CD4-positive, alpha-beta memory T cell (primary cell): ENCODE data around the gene OIT3. TPM values are rescaled to one million over a fixed set of nuclear protein-coding genes. Genes with fewer than 3 reads are reported as not detected.

Experiments
- CTCF ChIA-PET: fragments of 350-600 bp; sonication (Branson Sonifier 250); formaldehyde crosslinking; loops from one replicate; lab custom pipeline; 2021; ENCODE audit warnings: inconsistent platforms; ENCODE audit not compliant: partially characterized antibody; lab: Charles Lee
- POLR2A ChIA-PET: fragments of 350-600 bp; sonication (Branson Sonifier 250); formaldehyde crosslinking; loops from one replicate; lab custom pipeline; 2021; ENCODE audit not compliant: partially characterized antibody; lab: Charles Lee
- DNase-seq, 5 donors: peaks; one replicate each; pipeline versions ENCODE4 v3.0.0 to v3.0.0-alpha.2; 2020 to 2022; ENCODE audit warnings: mixed read lengths in 1 of 5
- H3K27ac ChIP-seq: one replicate; pipeline ENCODE4 v1.7.0; 2013; ENCODE audit warnings: low read depth, low read length
- H3K27me3 ChIP-seq: 2 replicates; pipeline ENCODE4 v1.7.0; 2013; ENCODE audit warnings: mild to moderate bottlenecking, low read length, moderate library complexity; ENCODE audit not compliant: insufficient read depth
- H3K36me3 ChIP-seq: 2 replicates; pipeline ENCODE4 v1.7.0; 2013; ENCODE audit warnings: mild to moderate bottlenecking, low read length, moderate library complexity; ENCODE audit not compliant: insufficient read depth
- H3K4me1 ChIP-seq: 2 replicates; pipeline ENCODE4 v1.7.0; 2013; ENCODE audit warnings: mild to moderate bottlenecking, low read length, moderate library complexity; ENCODE audit not compliant: insufficient read depth
- H3K4me3 ChIP-seq, 2 donors: one replicate each; pipeline ENCODE4 v1.7.0; 2013; ENCODE audit warnings: low read length in 2 of 2, mild to moderate bottlenecking in 1 of 2
- H3K9me3 ChIP-seq, 2 donors: one replicate each; pipeline ENCODE4 v1.7.0; 2013; ENCODE audit warnings: low read length in 2 of 2, control low read depth in 1 of 2; ENCODE audit not compliant: control insufficient read depth in 1 of 2
- H3K27ac Mint-ChIP-seq, 7 donors: one replicate each; pipeline ENCODE4 v1.8.0; 2020 to 2021; ENCODE audit warnings: mixed read lengths in 7 of 7, mild to moderate bottlenecking in 6 of 7, inconsistent platforms in 3 of 7, moderate library complexity in 3 of 7
- H3K27me3 Mint-ChIP-seq, 2 donors: one replicate each; pipeline ENCODE4 v1.8.0; 2020 to 2021; ENCODE audit warnings: mixed read lengths in 2 of 2
- H3K36me3 Mint-ChIP-seq, 2 donors: one replicate each; pipeline ENCODE4 v1.8.0; 2020 to 2021; ENCODE audit warnings: mixed read lengths in 2 of 2, inconsistent platforms in 1 of 2, mild to moderate bottlenecking in 1 of 2
- H3K4me1 Mint-ChIP-seq, 4 donors: one replicate each; pipeline ENCODE4 v1.8.0; 2020 to 2021; ENCODE audit warnings: mixed read lengths in 4 of 4, mild to moderate bottlenecking in 1 of 4
- H3K4me3 Mint-ChIP-seq, 8 donors: one replicate each; pipeline ENCODE4 v1.8.0; 2020 to 2021; ENCODE audit warnings: mixed read lengths in 8 of 8, mild to moderate bottlenecking in 7 of 8, moderate library complexity in 6 of 8, inconsistent platforms in 3 of 8
- H3K9me3 Mint-ChIP-seq, 8 donors: one replicate each; pipeline ENCODE4 v1.8.0; 2020 to 2021; ENCODE audit warnings: mixed read lengths in 8 of 8, mild to moderate bottlenecking in 5 of 8, inconsistent platforms in 3 of 8, moderate library complexity in 1 of 8
- intact Hi-C: fragments of 100-400 bp; cut with micrococcal nuclease; formaldehyde crosslinking; loops from one replicate; pipeline ENCODE4 v1.15.1; 2023
- polyA plus RNA-seq, 2 donors: library from polyadenylated mRNA; unstranded; fragments of 300-500 nt; fragmentation: Illumina TruSeq; gene quantifications; one replicate each; pipeline ENCODE4 v1.2.3, GENCODE V29; 2021
- total RNA-seq, 2 experiments: library from RNA; stranded (reverse); gene quantifications; one replicate each; pipeline ENCODE4 v1.2.3, GENCODE V29; 2021

The OIT3 gene
- total and polyA plus RNA-seq, 4 experiments from 2014 or later, result 0.20 TPM; not detected in 3

GRCh38 chr10:72956001-72956400 is 62.5 kb downstream of the OIT3 start:
- Histone ChIP-seq H3K9me3 (no peaks in the 10 kb centered on the region), H3K27ac (no peak overlapping the region), H3K4me3 (no peak overlapping the region), H3K27me3 (no peaks in the 10 kb centered on the region), H3K4me1 (no peaks in the 10 kb centered on the region), H3K36me3 (no peaks in the 10 kb centered on the region)
- no peak overlapping the region for H3K27ac Mint-ChIP-seq
- POLR2A ChIA-PET, result no interaction called here
- no peaks in the 10 kb centered on the region for H3K9me3 Mint-ChIP-seq
- intact Hi-C loops, result no loop called here
- peaks cover 10 to 12% of the 10 kb centered on the region in 2 donors for H3K27me3 Mint-ChIP-seq
- DNase-seq, result no peak
- no peaks in the 10 kb centered on the region for H3K4me1 Mint-ChIP-seq
- H3K4me3 Mint-ChIP-seq, result no peak overlapping the region
- CTCF ChIA-PET, result no interaction called here
- H3K36me3 Mint-ChIP-seq, result no peaks in the 10 kb centered on the region

GRCh38 chr10:72976886-72977285 is 83.3 kb downstream of the OIT3 start:
- H3K4me3 Mint-ChIP-seq, result no peak overlapping the region
- Histone ChIP-seq H3K36me3 (no peaks in the 10 kb centered on the region), H3K4me1 (no peaks in the 10 kb centered on the region), H3K27ac (no peak overlapping the region), H3K4me3 (no peak overlapping the region), H3K9me3 (peaks cover 0 to 6% of the 10 kb centered on the region in 2 donors), H3K27me3 (no peaks in the 10 kb centered on the region)
- CTCF ChIA-PET, result no interaction called here
- POLR2A ChIA-PET, result no interaction called here
- DNase-seq, result no peak
- H3K9me3 Mint-ChIP-seq, result peaks cover 4 to 68% (median 57%) of the 10 kb centered on the region in 8 donors
- H3K4me1 Mint-ChIP-seq, result no peaks in the 10 kb centered on the region
- peaks cover 8 to 12% of the 10 kb centered on the region in 2 donors for H3K27me3 Mint-ChIP-seq
- H3K36me3 Mint-ChIP-seq, result peaks cover 4 to 17% of the 10 kb centered on the region in 2 donors
- intact Hi-C loops, result no loop called here
- H3K27ac Mint-ChIP-seq, result no peak overlapping the region

- no peak for DNase-seq
- peaks cover 0 to 6% of the 10 kb centered on the region in 2 donors for H3K9me3 ChIP-seq
- ChIA-PET POLR2A (no interaction called here), CTCF (no interaction called here)
- H3K27me3 Mint-ChIP-seq, result peaks cover 4 to 9% of the 10 kb centered on the region in 2 donors
- H3K4me1 ChIP-seq, result no peaks in the 10 kb centered on the region
- no peaks in the 10 kb centered on the region for H3K4me1 Mint-ChIP-seq
- peaks cover 6 to 82% (median 67%) of the 10 kb centered on the region in 8 donors for H3K9me3 Mint-ChIP-seq
- intact Hi-C loops, result no loop called here
- no peaks in the 10 kb centered on the region for H3K36me3 ChIP-seq
- H3K27ac Mint-ChIP-seq, result no peak overlapping the region
- no peak overlapping the region for H3K27ac ChIP-seq
- H3K4me3 ChIP-seq, result no peak overlapping the region
- no peak overlapping the region for H3K4me3 Mint-ChIP-seq
- peaks cover 4 to 15% of the 10 kb centered on the region in 2 donors for H3K36me3 Mint-ChIP-seq
- H3K27me3 ChIP-seq, result no peaks in the 10 kb centered on the region
Measured at GRCh38 chr10:72979709-72980108, 86.2 kb downstream of the OIT3 start.

GRCh38 chr10:72980348-72980747 is 86.8 kb downstream of the OIT3 start:
- no peak overlapping the region for H3K4me3 ChIP-seq
- CTCF ChIA-PET, result no interaction called here
- POLR2A ChIA-PET, result no interaction called here
- H3K27ac ChIP-seq, result no peak overlapping the region
- Mint-ChIP-seq H3K4me3 (no peak overlapping the region), H3K9me3 (peaks cover 6 to 77% (median 63%) of the 10 kb centered on the region in 8 donors), H3K36me3 (peaks cover 4 to 15% of the 10 kb centered on the region in 2 donors), H3K27me3 (peaks cover 2 to 9% of the 10 kb centered on the region in 2 donors), H3K4me1 (no peaks in the 10 kb centered on the region), H3K27ac (no peak overlapping the region)
- intact Hi-C loops, result no loop called here
- H3K27me3 ChIP-seq, result no peaks in the 10 kb centered on the region
- H3K36me3 ChIP-seq, result no peaks in the 10 kb centered on the region
- H3K9me3 ChIP-seq, result peaks cover 0 to 5% of the 10 kb centered on the region in 2 donors
- no peak for DNase-seq
- no peaks in the 10 kb centered on the region for H3K4me1 ChIP-seq

GRCh38 chr10:72981028-72981881 is 87.7 kb downstream of the OIT3 start:
- H3K4me3 ChIP-seq, result no peak overlapping the region
- H3K4me1 ChIP-seq, result no peaks in the 10 kb centered on the region
- Mint-ChIP-seq H3K27me3 (peaks cover 0 to 9% of the 10 kb centered on the region in 2 donors), H3K9me3 (peaks cover 6 to 68% (median 54%) of the 10 kb centered on the region in 8 donors), H3K4me1 (no peaks in the 10 kb centered on the region), H3K4me3 (no peak overlapping the region), H3K36me3 (peaks cover 4 to 15% of the 10 kb centered on the region in 2 donors), H3K27ac (no peak overlapping the region)
- CTCF ChIA-PET, result no interaction called here
- intact Hi-C loops, result no loop called here
- POLR2A ChIA-PET, result no interaction called here
- no peak for DNase-seq
- H3K36me3 ChIP-seq, result no peaks in the 10 kb centered on the region
- H3K9me3 ChIP-seq, result no peaks in the 10 kb centered on the region
- H3K27ac ChIP-seq, result no peak overlapping the region
- no peaks in the 10 kb centered on the region for H3K27me3 ChIP-seq

- CTCF ChIA-PET, result interaction anchor here (1.0 kb wide), 1 partner anchor 10 kb away, joined by 4 read pairs; no protein-coding TSS in a partner anchor
- POLR2A ChIA-PET, result no interaction called here
- Histone ChIP-seq H3K27ac (no peak overlapping the region), H3K9me3 (no peaks in the 10 kb centered on the region), H3K4me1 (no peaks in the 10 kb centered on the region), H3K4me3 (no peak overlapping the region), H3K27me3 (no peaks in the 10 kb centered on the region), H3K36me3 (no peaks in the 10 kb centered on the region)
- H3K9me3 Mint-ChIP-seq, result peaks cover 6 to 60% (median 48%) of the 10 kb centered on the region in 8 donors
- no peak for DNase-seq
- peaks cover 0 to 8% of the 10 kb centered on the region in 2 donors for H3K27me3 Mint-ChIP-seq
- H3K4me1 Mint-ChIP-seq, result no peaks in the 10 kb centered on the region
- H3K4me3 Mint-ChIP-seq, result no peak overlapping the region
- intact Hi-C loops, result no loop called here
- H3K36me3 Mint-ChIP-seq, result peaks cover 4 to 10% of the 10 kb centered on the region in 2 donors
- no peak overlapping the region for H3K27ac Mint-ChIP-seq
Measured at GRCh38 chr10:72981882-72982529, 88.5 kb downstream of the OIT3 start.
